Measurements from ENCODE around the gene CMC1.

CMC1 gene

DNA sequence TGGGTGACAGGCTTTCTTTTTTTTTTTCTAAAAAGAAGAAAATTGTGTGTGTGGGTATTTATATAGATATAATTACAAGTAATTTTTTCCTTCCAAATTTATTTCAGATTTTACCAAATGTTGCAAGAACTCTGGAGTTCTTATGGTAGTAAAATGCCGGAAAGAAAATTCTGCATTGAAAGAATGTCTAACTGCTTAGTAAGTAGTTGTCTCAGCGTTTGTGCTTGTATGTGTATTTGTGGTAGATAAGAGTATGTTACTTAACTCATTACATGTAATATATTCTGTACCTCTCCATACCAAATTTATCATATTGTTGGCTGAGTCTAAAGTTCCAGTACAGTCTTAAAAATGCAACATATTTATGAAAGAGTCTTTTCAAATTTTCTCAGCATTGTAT lies 74.8 kb downstream of the CMC1 start:
- no peaks in the 10 kb centered on the region for H3K9me3 Mint-ChIP-seq
- no peak overlapping the region for H3K27ac Mint-ChIP-seq
- H3K27me3 Mint-ChIP-seq: no peaks in the 10 kb centered on the region
- peaks cover 5% of the 10 kb centered on the region for H3K4me1 Mint-ChIP-seq
- no peak overlapping the region for H3K4me3 Mint-ChIP-seq
- no peaks in the 10 kb centered on the region for H3K36me3 Mint-ChIP-seq

GRCh38 chr3:28317438-28318022 lies 76.1 kb downstream of the CMC1 start:
- H3K36me3 Mint-ChIP-seq: no peaks in the 10 kb centered on the region
- no peaks in the 10 kb centered on the region for H3K9me3 Mint-ChIP-seq
- H3K4me1 Mint-ChIP-seq: peaks cover 8% of the 10 kb centered on the region
- H3K27ac Mint-ChIP-seq: no peak overlapping the region
- no peaks in the 10 kb centered on the region for H3K27me3 Mint-ChIP-seq
- no peak overlapping the region for H3K4me3 Mint-ChIP-seq

GRCh38 chr3:28320981-28321380 lies 79.6 kb downstream of the CMC1 start:
- Mint-ChIP-seq H3K9me3 (no peaks in the 10 kb centered on the region), H3K27ac (peak overlapping the region; percentile 53), H3K4me1 (peaks cover 13% of the 10 kb centered on the region), H3K27me3 (no peaks in the 10 kb centered on the region), H3K36me3 (peaks cover 2% of the 10 kb centered on the region), H3K4me3 (no peak overlapping the region)

GRCh38 chr3:28322464-28322863 lies 81.0 kb downstream of the CMC1 start:
- no peaks in the 10 kb centered on the region for H3K9me3 Mint-ChIP-seq
- no peaks in the 10 kb centered on the region for H3K27me3 Mint-ChIP-seq
- H3K36me3 Mint-ChIP-seq: peaks cover 2% of the 10 kb centered on the region
- H3K4me3 Mint-ChIP-seq: no peak overlapping the region
- H3K4me1 Mint-ChIP-seq: peaks cover 23% of the 10 kb centered on the region
- H3K27ac Mint-ChIP-seq: no peak overlapping the region

DNA sequence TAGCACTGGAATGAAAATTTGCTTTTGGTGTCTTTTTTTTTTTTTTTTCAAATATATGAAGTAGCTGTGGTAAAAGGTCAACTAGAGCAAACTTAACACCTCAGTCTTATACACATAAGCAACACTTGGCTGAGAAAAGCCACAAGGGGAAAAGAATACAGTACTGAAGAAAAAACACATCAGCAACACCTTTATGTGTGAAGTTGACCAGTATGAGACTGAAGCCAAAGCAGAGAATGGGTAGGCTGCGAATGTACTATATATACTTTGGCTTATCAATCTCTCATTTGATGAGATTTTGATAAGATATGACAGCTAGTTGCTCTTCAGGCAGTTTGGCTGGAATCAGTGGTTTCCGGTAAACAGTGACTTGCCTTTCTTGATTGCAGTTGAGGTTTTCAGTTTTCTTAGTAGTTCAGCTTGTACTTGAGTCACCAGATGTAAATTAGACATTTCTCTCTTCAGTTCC lies 85.1 kb downstream of the CMC1 start:
- H3K9me3 Mint-ChIP-seq: no peaks in the 10 kb centered on the region
- no peaks in the 10 kb centered on the region for H3K27me3 Mint-ChIP-seq
- peaks cover 21% of the 10 kb centered on the region for H3K4me1 Mint-ChIP-seq
- H3K4me3 Mint-ChIP-seq: no peak overlapping the region
- peak overlapping the region; percentile 32 for H3K27ac Mint-ChIP-seq
- peaks cover 2% of the 10 kb centered on the region for H3K36me3 Mint-ChIP-seq

DNA sequence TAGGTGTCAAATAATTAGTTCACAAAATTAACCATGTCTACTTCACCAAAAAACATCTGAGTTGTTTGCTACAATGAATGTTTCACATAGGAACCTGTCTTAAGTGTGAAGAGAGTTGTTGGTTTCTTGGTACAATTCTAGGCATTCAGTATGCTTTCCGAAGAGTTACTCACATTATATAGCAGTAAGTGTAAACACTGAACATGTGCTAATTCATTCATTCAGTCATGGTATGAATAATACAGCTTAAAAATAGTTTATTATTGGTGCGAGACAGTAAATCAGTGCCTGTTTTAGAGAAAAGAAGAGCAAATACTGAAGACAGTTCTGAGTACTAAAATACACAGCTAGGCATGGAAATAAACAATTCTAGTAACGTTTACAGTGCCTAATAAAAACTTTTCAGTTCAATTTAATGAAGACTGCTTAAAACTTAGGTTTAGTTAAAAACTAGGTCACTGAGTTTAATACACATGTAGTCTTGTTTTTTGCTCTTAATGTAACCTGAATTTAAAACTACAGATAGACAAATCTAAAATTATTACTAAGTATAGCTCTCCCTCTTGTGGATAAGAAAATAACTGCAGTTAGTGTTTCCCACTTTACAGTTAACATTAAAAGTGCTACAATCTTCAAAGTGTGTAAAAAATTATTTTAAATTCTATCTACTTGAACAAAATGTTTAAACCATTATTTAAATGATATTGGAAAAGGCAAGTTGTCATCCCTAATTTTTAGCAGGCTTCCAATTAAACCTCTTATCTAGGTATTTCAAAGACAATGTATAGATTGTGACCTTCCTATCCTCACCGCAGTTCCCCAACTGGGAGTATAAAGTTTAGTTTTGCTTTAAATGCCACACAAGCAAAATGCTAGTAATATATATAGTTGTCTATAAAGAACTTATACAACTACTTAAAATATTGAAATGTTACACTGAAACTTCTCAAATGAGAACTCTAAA lies 87.1 kb downstream of the CMC1 start:
- no peak overlapping the region for H3K4me3 Mint-ChIP-seq
- H3K27ac Mint-ChIP-seq: peak overlapping the region; percentile 8
- no peaks in the 10 kb centered on the region for H3K27me3 Mint-ChIP-seq
- peaks cover 19% of the 10 kb centered on the region for H3K4me1 Mint-ChIP-seq
- H3K36me3 Mint-ChIP-seq: peaks cover 2% of the 10 kb centered on the region
- H3K9me3 Mint-ChIP-seq: no peaks in the 10 kb centered on the region

DNA sequence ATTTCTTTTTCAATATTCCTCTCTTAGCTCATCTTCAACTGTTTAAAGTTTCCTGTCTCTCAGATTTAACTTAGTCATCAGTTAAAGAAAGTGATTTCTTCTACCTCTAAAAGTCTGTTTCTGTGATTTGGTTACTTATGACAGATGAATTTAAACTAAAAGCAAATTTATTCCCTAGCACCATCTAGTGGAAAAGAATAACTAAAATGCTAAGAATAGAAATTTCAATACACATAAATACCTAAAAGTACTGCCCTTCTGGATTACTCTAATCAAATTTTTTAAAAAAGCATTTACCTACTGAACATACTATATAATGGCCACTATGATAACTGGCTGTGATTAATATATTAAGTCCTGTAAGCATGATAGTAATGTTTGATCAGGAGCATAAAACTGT lies 93.1 kb downstream of the CMC1 start:
- H3K27me3 Mint-ChIP-seq: no peaks in the 10 kb centered on the region
- no peak overlapping the region for H3K4me3 Mint-ChIP-seq
- H3K9me3 Mint-ChIP-seq: no peaks in the 10 kb centered on the region
- no peak overlapping the region for H3K27ac Mint-ChIP-seq
- H3K36me3 Mint-ChIP-seq: peaks cover 1% of the 10 kb centered on the region
- H3K4me1 Mint-ChIP-seq: peaks cover 12% of the 10 kb centered on the region

DNA sequence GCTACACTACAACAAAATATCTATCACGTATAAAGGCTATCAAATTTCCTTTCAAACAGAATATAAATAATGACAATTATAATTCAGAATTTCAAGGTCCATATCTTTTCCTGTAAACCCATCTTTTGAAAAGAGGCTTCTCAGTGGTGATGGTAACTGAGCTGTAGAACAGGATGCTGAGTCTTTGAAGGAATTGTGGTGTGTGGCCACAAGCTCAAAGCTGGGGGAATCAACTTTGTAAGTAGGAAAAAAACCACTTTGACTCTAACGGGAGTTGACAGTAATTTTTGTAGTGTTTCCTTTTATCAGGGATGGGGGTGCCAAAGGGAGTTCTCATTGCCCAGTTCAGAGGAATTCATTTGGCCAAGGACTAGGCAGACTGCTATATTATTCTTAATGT lies 93.8 kb downstream of the CMC1 start:
- Mint-ChIP-seq H3K4me3 (no peak overlapping the region), H3K27ac (no peak overlapping the region), H3K9me3 (no peaks in the 10 kb centered on the region), H3K4me1 (peaks cover 12% of the 10 kb centered on the region), H3K27me3 (no peaks in the 10 kb centered on the region), H3K36me3 (peaks cover 4% of the 10 kb centered on the region)

DNA sequence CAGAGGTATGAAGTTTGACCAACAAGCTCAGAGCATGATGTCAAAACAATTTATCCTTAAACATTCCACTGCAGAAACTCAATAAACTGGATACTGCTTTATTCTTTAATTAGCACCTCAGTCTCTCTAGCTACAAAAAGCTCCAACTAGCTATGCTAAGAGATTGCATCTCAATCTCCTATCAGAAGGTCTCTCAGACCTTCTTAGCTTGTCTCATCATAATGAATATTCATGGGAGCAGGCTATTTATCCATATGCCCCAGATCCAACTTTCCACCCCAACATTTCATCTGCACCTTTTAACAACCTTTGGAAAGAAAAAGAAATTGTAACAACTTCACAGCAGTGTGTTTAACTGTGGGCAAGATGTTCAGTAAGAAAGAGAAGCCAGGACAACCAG lies 95.8 kb downstream of the CMC1 start:
- H3K27ac Mint-ChIP-seq: no peak overlapping the region
- H3K27me3 Mint-ChIP-seq: no peaks in the 10 kb centered on the region
- no peak overlapping the region for H3K4me3 Mint-ChIP-seq
- H3K4me1 Mint-ChIP-seq: peaks cover 22% of the 10 kb centered on the region
- H3K36me3 Mint-ChIP-seq: peaks cover 4% of the 10 kb centered on the region
- no peaks in the 10 kb centered on the region for H3K9me3 Mint-ChIP-seq

DNA sequence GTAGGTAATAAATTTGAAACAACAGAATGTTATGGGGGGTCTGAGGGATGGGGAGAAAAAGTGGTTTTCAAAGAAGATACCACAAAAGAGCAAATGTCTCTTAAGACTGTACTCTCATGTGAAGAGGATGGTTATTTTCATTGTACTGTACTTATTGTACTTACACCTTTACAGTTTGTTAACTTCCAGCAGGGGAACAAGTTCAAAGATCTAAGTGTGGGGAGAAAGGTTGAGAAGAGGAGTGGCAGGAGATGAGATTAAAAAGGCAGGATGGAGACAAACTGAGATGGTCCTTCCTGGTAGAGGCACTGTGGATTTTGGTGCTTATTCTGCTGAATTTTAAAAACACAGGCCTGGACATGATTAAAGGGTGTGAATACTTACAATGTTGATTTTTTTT lies 101.7 kb downstream of the CMC1 start:
- H3K27me3 Mint-ChIP-seq: no peaks in the 10 kb centered on the region
- peaks cover 60% of the 10 kb centered on the region for H3K4me1 Mint-ChIP-seq
- peaks cover 4% of the 10 kb centered on the region for H3K36me3 Mint-ChIP-seq
- no peaks in the 10 kb centered on the region for H3K9me3 Mint-ChIP-seq
- no peak overlapping the region for H3K4me3 Mint-ChIP-seq
- no peak overlapping the region for H3K27ac Mint-ChIP-seq

DNA sequence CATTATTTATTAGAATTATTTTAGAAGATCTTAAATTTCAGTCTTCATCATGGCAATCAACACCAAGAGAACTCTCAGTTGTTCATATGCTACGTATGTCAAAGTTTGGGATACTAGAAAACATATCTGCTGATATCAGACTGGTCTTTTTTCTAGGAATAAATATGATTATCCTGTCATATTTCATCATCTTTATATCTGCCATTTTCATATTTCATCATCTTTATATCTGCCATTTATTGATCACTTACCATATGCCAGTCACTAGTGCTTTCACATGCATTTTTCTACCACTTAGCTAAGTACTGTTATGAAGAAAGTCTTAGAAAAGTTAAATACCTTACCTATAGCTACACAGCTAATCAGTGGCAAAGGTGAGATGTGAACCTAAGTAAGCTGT lies 104.3 kb downstream of the CMC1 start:
- Mint-ChIP-seq H3K27ac (no peak overlapping the region), H3K27me3 (no peaks in the 10 kb centered on the region), H3K4me1 (peaks cover 76% of the 10 kb centered on the region), H3K36me3 (no peaks in the 10 kb centered on the region), H3K9me3 (no peaks in the 10 kb centered on the region), H3K4me3 (peak overlapping the region; percentile 4)

- no peaks in the 10 kb centered on the region for H3K27me3 Mint-ChIP-seq
- H3K9me3 Mint-ChIP-seq: peaks cover 5% of the 10 kb centered on the region
- H3K27ac Mint-ChIP-seq: peak overlapping the region; percentile 97
- H3K4me1 Mint-ChIP-seq: peaks cover 69% of the 10 kb centered on the region
- peaks cover 4% of the 10 kb centered on the region for H3K36me3 Mint-ChIP-seq
- peak overlapping the region; percentile 97 for H3K4me3 Mint-ChIP-seq
Measured at GRCh38 chr3:28347374-28348264, 106.2 kb downstream of the CMC1 start.

GRCh38 chr3:28348265-28348628 lies 106.8 kb downstream of the CMC1 start:
- Mint-ChIP-seq H3K9me3 (peaks cover 5% of the 10 kb centered on the region), H3K4me1 (peaks cover 63% of the 10 kb centered on the region), H3K36me3 (peaks cover 4% of the 10 kb centered on the region), H3K4me3 (peak overlapping the region; percentile 97), H3K27me3 (no peaks in the 10 kb centered on the region), H3K27ac (peak overlapping the region; percentile 97)

GRCh38 chr3:28348629-28349468 lies 107.4 kb downstream of the CMC1 start, which contains the start of the genes AZI2 and ZCWPW2:
Gene AZI2, minus strand, starts transcription at chr3:28348824. Its CDS starts 8,207 bp downstream, at chr3:28340617.
Gene ZCWPW2, plus strand, starts transcription at chr3:28348721. Its CDS starts 64,348 bp downstream, at chr3:28413069.
- peaks cover 9% of the 10 kb centered on the region for H3K9me3 Mint-ChIP-seq
- H3K4me3 Mint-ChIP-seq: peak within 1 kb of the TSS; percentile 97
- peaks cover 57% of the 10 kb centered on the region for H3K4me1 Mint-ChIP-seq
- no peaks in the 10 kb centered on the region for H3K27me3 Mint-ChIP-seq
- peak within 1 kb of the TSS; percentile 97 for H3K27ac Mint-ChIP-seq
- H3K36me3 Mint-ChIP-seq: peaks cover 9% of the 10 kb centered on the region
